GM19193 (cell line): ENCODE measurements around the gene PRKAG2.

ENCODE experiments used
- POLR2A ChIP-seq: IDR thresholded peaks from 4 replicates; pipeline ENCODE4 v1.6.1; 2011; ENCODE audit not compliant: insufficient read depth, insufficient read length; ENCODE audit errors: extremely low read depth

PRKAG2 gene

GRCh38 chr7:151790095-151790829, 86.7 kb downstream of the PRKAG2 start:
- TF ChIP-seq POLR2A: no peak

GRCh38 chr7:151789380-151789947, 87.5 kb downstream of the PRKAG2 start:
- no peak for TF ChIP-seq POLR2A

- no peak for TF ChIP-seq POLR2A
Measured at GRCh38 chr7:151787348-151787747, 89.6 kb downstream of the PRKAG2 start.

GRCh38 chr7:151786936-151787335, 90.0 kb downstream of the PRKAG2 start:
- no peak for TF ChIP-seq POLR2A

GRCh38 chr7:151786241-151786640, 90.7 kb downstream of the PRKAG2 start:
- TF ChIP-seq POLR2A: no peak

GRCh38 chr7:151785681-151785965, 91.3 kb downstream of the PRKAG2 start:
- no peak for TF ChIP-seq POLR2A

GRCh38 chr7:151784853-151785680, 91.8 kb downstream of the PRKAG2 start:
- no peak for TF ChIP-seq POLR2A

- TF ChIP-seq POLR2A: no peak
Measured at GRCh38 chr7:151783958-151784575, 92.8 kb downstream of the PRKAG2 start.

GRCh38 chr7:151782598-151783448, 94.1 kb downstream of the PRKAG2 start:
- TF ChIP-seq POLR2A: no peak

- no peak for TF ChIP-seq POLR2A
Measured at GRCh38 chr7:151781161-151781845, 95.6 kb downstream of the PRKAG2 start.

GRCh38 chr7:151780631-151781030, 96.3 kb downstream of the PRKAG2 start:
- TF ChIP-seq POLR2A: no peak

- no peak for TF ChIP-seq POLR2A
Measured at GRCh38 chr7:151779678-151780077, 97.2 kb downstream of the PRKAG2 start.

- TF ChIP-seq POLR2A: no peak
Measured at GRCh38 chr7:151779255-151779654, 97.7 kb downstream of the PRKAG2 start.

- no peak for TF ChIP-seq POLR2A
Measured at GRCh38 chr7:151777908-151778670, 98.8 kb downstream of the PRKAG2 start.

- no peak for TF ChIP-seq POLR2A
Measured at GRCh38 chr7:151777495-151777880, 99.4 kb downstream of the PRKAG2 start.
